Smooth muscle cell (in vitro differentiated cells): ENCODE results near the gene AP2A2. TPM values are rescaled to one million over a fixed set of nuclear protein-coding genes. Genes with fewer than 3 reads are reported as not detected.

Source experiments
- DNase-seq: peaks from one replicate; lab custom pipeline; 2025; ENCODE audit not compliant: unreplicated experiment; lab: John Stamatoyannopoulos, UW
- H2AFZ ChIP-seq: fragments of 200-600 bp; sonication (generic); 2 replicates; pipeline ENCODE4 v1.6.0; 2016; ENCODE audit warnings: antibody characterized with exemption, low read depth, mild to moderate bottlenecking
- H3F3A ChIP-seq: fragments of 200-600 bp; sonication (generic); 2 replicates; pipeline ENCODE4 v1.6.0; 2017; ENCODE audit warnings: antibody characterized with exemption, low read depth
- H3K27ac ChIP-seq: fragments of 200-600 bp; sonication (generic); 2 replicates; pipeline ENCODE4 v1.5.1; 2016; ENCODE audit warnings: low read depth, mild to moderate bottlenecking
- H3K27me3 ChIP-seq: fragments of 200-600 bp; sonication (generic); 2 replicates; pipeline ENCODE4 v1.6.1; 2016; ENCODE audit warnings: low read depth, mild to moderate bottlenecking
- H3K36me3 ChIP-seq: fragments of 200-600 bp; sonication (generic); 2 replicates; pipeline ENCODE4 v1.5.1; 2016; ENCODE audit warnings: low read depth
- H3K4me1 ChIP-seq: fragments of 200-600 bp; sonication (generic); 2 replicates; pipeline ENCODE4 v1.5.1; 2016; ENCODE audit warnings: low read depth
- H3K4me2 ChIP-seq: fragments of 200-600 bp; sonication (generic); 2 replicates; pipeline ENCODE4 v1.6.0; 2016; ENCODE audit warnings: mild to moderate bottlenecking
- H3K4me3 ChIP-seq: fragments of 200-600 bp; sonication (generic); 2 replicates; pipeline ENCODE4 v1.5.1; 2016; ENCODE audit warnings: mild to moderate bottlenecking
- H3K79me2 ChIP-seq: fragments of 200-600 bp; sonication (generic); 2 replicates; pipeline ENCODE4 v1.6.0; 2016; ENCODE audit warnings: low read depth, mild to moderate bottlenecking
- H3K9ac ChIP-seq: fragments of 200-600 bp; sonication (generic); 2 replicates; pipeline ENCODE4 v1.6.0; 2016; ENCODE audit warnings: low read depth
- H3K9me3 ChIP-seq: fragments of 200-600 bp; sonication (generic); replicated peaks from 2 replicates; pipeline ENCODE4 v1.5.1; 2016; ENCODE audit warnings: low read depth
- H4K20me1 ChIP-seq: fragments of 200-600 bp; sonication (generic); 2 replicates; pipeline ENCODE4 v1.6.0; 2016; ENCODE audit warnings: low read depth
- CTCF ChIP-seq: fragments of 200-600 bp; sonication (generic); IDR thresholded peaks from 2 replicates; pipeline ENCODE4 v1.5.1; 2017; ENCODE audit warnings: borderline replicate concordance, mild to moderate bottlenecking, antibody characterized with exemption; ENCODE audit not compliant: insufficient read depth, poor library complexity, severe bottlenecking
- WGBS: methylation state at CpG from one replicate; pipeline ENCODE4 v1.1.7; 2016; ENCODE audit warnings: low lambda C conversion rate; 5-methylcytosine and 5-hydroxymethylcytosine counted together
- polyA plus RNA-seq: library from polyadenylated mRNA; unstranded; fragments of >200 nt; fragmentation: Nextera tagmentation; extraction: Ambion mirVana; gene quantifications from 2 replicates; pipeline ENCODE4 v1.2.1, GENCODE V29; 2016
- total RNA-seq: library from RNA; depleted of rRNA; stranded (reverse); fragments of >200 nt; gene quantifications from 2 replicates; pipeline ENCODE4 v1.2.3, GENCODE V29; 2014

The AP2A2 gene
- total and polyA plus RNA-seq, 2 experiments from 2014 or later = 25.1 to 35.8 TPM

- H3K27ac ChIP-seq = no peak overlapping the region
- no peak overlapping the region for H3K9ac ChIP-seq
- no peak overlapping the region for H3K4me3 ChIP-seq
- TF ChIP-seq CTCF = no peak
- H3K79me2 ChIP-seq = peaks cover 99% of the 10 kb centered on the region
- no peak overlapping the region for H3K4me2 ChIP-seq
- 94% methylated on average over 9 of the region's 9 CpGs for WGBS
- peaks cover 4% of the 10 kb centered on the region for H3F3A ChIP-seq
- DNase-seq = no peak
- H3K9me3 ChIP-seq = no peaks in the 10 kb centered on the region
- peaks cover 27% of the 10 kb centered on the region for H3K4me1 ChIP-seq
- H4K20me1 ChIP-seq = peaks cover 70% of the 10 kb centered on the region
- H2AFZ ChIP-seq = no peak overlapping the region
- no peaks in the 10 kb centered on the region for H3K36me3 ChIP-seq
- H3K27me3 ChIP-seq = no peaks in the 10 kb centered on the region
Observed at GRCh38 chr11:951507-951906, 25.8 kb downstream of the AP2A2 start.

DNA sequence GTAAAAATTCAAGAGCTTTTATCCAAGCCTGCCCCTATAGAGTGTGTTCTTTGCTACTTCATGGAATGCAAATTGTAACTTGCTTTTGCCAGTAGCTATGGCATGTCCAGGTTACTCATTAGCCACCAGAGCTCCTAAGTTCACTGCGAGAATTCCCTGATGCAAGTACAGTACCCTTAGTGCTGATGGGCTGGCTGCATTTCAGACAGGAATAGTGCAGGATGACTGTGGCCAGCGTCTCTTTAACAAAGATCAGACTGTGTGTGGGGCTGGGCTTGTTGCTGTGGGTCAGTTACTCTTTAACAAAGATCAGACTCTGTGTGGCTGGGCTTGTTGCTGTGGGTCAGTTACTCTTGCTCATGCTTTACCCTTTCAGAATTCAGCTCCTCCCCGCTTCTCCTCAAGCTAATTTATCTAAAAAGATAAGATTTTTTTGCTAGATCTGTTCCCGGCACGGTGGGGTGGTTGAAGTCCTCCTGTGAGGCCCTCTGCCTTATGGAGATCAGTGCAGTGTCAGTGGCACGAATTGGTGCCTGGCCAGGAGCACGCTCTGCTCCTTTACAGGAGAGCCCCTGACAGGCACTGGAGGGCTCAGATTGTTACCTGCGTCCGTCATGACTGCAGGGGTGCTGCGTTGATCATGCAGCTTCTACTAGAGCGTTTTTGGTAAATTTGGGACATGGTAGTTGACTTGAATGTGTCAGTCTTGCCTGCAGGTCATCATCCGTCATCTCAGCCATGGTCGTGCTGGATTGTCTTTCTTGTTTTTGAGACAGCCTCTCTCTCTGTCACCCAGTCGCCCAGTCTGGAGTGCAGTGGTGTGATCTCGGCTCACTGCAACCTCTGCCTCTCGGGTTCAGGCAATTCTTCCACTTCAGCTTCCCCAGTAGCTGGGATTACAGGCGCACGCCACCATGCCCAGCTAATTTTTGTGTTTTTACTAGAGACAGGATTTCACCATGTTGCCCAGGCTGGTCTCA, 27.0 kb downstream of the AP2A2 start:
- 66% methylated on average over 18 of the region's 18 CpGs for WGBS
- Histone ChIP-seq H3K9ac (no peak overlapping the region), H3K27ac (no peak overlapping the region), H3K4me3 (no peak overlapping the region), H3K9me3 (no peaks in the 10 kb centered on the region), H3K36me3 (no peaks in the 10 kb centered on the region), H3F3A (no peaks in the 10 kb centered on the region), H4K20me1 (peaks cover 78% of the 10 kb centered on the region), H3K4me2 (no peak overlapping the region), H3K79me2 (peaks cover 91% of the 10 kb centered on the region), H3K4me1 (peaks cover 25% of the 10 kb centered on the region), H3K27me3 (no peaks in the 10 kb centered on the region), H2AFZ (no peak overlapping the region)
- DNase-seq = no peak
- no peak for TF ChIP-seq CTCF

GRCh38 chr11:953512-953911, 27.8 kb downstream of the AP2A2 start:
- no peak overlapping the region for H3K27ac ChIP-seq
- no peak overlapping the region for H3K4me2 ChIP-seq
- peaks cover 89% of the 10 kb centered on the region for H3K79me2 ChIP-seq
- no peak overlapping the region for H2AFZ ChIP-seq
- no peak overlapping the region for H3K4me3 ChIP-seq
- TF ChIP-seq CTCF = no peak
- H3K9me3 ChIP-seq = no peaks in the 10 kb centered on the region
- no peaks in the 10 kb centered on the region for H3K36me3 ChIP-seq
- no peaks in the 10 kb centered on the region for H3F3A ChIP-seq
- peaks cover 25% of the 10 kb centered on the region for H3K4me1 ChIP-seq
- no peak for DNase-seq
- peaks cover 87% of the 10 kb centered on the region for H4K20me1 ChIP-seq
- H3K27me3 ChIP-seq = no peaks in the 10 kb centered on the region
- WGBS = 86% methylated on average over 12 of the region's 13 CpGs
- H3K9ac ChIP-seq = no peak overlapping the region
